GM21381 (cell line): ENCODE results near the gene CITED1.

Experiments used
- ATAC-seq: cut with Tn5 transposase; IDR thresholded peaks from one replicate; pipeline ENCODE4 v1.9.1; 2021; ENCODE audit warnings: mild to moderate bottlenecking, moderate library complexity; ENCODE audit not compliant: unreplicated experiment

Gene CITED1

GRCh38 chrX:72271812-72272211, 33.9 kb downstream of the CITED1 start:
- no peak for ATAC-seq

GRCh38 chrX:72271091-72271788, 34.5 kb downstream of the CITED1 start:
- ATAC-seq = no peak

DNA sequence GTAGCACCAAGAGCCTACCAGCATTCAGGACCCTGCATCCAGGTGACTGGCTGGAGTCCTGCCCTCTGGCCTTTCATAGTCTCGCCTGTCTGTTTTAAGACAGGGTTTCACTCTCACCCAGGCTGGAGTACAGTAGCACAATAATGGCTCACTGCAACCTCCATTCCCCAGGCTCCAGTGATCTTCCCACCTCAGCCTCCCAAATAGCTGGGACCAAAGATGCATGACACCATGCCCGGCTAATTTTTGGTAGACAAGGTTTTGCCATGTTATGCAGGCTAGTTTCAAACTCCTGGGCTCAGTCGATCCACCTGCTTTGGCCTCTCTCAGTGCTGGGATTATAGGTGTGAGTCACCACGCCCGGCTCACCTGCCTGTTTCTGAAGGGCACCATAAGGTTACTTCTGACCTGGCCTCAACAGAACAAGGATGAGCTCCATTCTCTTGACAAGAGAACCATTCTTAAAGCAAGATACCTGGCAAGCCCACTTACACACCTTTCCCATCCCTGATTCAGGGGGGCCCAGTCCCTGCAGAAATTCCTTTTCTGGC, 35.3 kb downstream of the CITED1 start:
- no peak for ATAC-seq

DNA sequence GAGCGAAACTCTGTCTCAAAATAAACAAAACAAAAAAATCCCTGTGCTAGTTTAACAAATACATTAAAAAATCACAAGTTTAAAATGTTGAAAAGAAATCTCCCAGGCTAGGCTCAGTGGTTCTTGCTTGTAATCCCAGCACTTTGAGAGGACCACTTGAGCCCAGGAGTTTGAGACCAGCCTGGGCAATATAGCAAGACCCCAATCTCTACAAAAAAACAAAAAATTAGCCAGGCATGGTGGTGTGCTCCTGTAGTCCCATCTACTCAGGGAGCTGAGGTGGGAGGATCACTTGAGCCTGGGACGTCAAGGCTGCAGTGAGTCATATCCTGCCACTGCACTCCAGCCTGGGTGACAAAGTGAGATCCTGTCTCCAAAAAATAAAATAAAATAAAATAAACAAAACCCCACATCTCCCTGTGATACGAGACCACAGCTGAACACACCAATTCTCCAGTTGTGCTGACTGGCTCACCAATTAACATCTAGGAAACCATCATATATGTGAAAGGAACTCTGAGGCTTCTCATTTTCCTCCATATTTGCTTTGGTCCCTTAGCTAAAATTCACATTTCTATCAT, 36.0 kb downstream of the CITED1 start:
- no peak for ATAC-seq

- ATAC-seq = no peak
These were observed 36.9 kb downstream of the CITED1 start for GRCh38 chrX:72268597-72269365.

DNA sequence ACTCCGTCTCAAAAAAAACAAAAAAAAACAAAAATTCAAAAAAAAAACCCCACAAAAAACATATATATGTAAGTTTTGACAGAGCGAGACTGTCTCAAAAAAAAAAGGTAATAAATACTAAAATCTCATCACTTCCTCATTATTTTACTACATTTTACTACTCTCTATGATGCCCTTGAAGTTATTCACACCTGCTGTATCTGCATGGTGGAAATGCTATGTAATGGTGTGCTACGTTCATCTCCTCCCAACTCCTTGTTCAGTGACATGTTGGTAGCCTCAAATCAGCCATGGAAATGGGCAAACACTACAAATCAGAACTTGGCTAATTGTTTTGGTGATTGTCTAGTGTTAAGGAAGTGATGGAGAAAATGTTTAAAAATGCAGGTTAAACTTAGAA, 40.5 kb downstream of the CITED1 start:
- no peak for ATAC-seq

GRCh38 chrX:72262077-72262476, 43.6 kb downstream of the CITED1 start:
- ATAC-seq = no peak

GRCh38 chrX:72260448-72260847, 45.3 kb downstream of the CITED1 start:
- no peak for ATAC-seq

- ATAC-seq = no peak
These were observed 47.5 kb downstream of the CITED1 start for GRCh38 chrX:72258174-72258573.

- no peak for ATAC-seq
These were observed 49.9 kb downstream of the CITED1 start for GRCh38 chrX:72255864-72256263.

DNA sequence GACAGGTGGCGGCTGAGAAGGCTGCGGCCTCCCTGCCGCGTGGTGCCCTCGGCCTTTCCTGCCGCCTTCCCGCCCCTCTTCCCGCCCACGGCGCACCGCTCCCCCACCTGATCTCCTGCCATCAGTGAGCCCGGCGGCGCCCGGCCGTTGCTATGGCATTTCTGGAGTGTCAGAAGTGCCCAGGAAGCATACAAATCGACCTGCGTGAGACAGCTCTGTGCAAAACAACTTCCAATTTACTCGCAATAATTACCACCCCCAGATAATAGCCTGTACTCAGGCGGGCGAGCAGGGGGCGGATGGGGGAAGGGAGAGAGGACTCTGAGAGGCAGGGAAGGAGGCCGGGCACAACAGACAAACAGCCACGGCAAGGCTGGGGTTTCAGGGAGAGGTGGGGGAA, 50.3 kb downstream of the CITED1 start:
- ATAC-seq = no peak

DNA sequence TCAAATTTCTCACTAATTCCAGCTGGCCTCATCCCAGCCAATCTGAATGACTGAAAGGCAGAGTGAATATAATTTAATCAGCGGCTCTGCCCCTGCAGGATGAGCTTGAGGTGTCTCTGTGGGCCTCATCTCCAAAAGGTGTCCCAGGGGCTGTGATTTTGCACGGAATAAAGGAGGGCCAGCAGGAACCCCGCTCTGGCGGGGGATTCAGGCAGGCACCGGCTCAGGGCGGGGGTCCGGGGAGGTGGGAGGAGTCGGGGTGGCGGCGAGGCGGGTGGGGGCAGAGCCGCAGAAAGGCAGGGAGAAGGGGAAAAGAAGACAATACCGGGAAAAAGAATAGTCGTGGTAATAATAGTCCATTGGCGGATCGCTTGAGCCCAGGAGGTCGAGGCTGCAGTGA, 50.9 kb downstream of the CITED1 start:
- ATAC-seq = no peak

DNA sequence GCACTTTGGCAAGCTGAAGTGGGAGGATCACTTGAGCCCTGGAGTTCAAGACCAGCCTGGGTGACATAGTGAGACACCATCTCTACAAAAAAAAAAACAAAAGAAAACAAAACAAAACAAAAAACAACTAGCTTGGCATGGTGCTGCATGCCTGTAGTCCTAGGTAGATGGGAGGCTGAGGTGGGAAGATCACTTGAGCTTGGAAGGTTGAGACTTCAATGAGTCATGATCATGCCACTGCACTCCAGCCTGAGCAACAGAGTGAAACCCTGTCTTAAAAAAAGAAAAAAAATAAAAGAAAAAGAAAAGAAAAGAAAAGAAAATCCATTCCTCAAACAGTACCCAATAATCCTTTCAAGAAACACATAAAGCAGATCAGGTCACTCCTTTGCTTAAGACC, 52.0 kb downstream of the CITED1 start:
- ATAC-seq = no peak
